Activated T-cell treated with anti-CD3 and anti-CD28 coated beads for 24 hours (primary cell): ENCODE measurements around the gene CREBBP.

Source experiments
- DNase-seq: peaks from one replicate; pipeline ENCODE4 v3.0.0-alpha.2; 2020; ENCODE audit warnings: low read depth

The CREBBP gene

DNA sequence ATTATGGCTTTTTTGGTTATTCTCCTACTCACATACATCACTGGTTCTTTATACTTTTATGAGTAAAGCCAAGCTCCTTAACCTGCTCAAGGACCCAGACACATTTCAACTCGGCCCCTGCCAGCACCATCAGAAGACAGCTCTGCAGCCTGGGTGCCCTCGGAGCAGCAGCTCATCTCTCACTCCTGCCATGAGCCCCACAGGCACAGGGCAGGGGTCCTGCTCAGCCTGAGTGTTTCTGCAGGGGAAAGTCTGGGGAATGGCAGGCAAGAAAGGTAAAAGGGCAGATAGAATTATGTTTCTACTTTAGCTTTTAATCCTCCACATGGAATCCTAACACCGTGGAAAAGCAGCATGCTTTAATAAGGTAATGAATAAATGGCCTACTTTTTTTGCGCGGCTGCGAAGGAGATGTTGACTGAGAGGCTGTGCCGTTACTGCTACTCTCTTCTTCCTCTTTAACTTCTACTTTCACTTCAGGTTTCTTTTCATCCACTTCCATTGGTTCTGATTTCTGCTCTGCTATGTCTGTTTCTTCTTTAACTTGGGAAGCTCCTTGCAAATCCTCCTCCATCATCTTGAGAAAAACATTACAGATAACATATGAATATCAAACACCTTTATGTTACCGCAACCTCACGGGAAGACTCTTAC lies 113.1 kb downstream of the CREBBP start:
- no peak for DNase-seq

DNA sequence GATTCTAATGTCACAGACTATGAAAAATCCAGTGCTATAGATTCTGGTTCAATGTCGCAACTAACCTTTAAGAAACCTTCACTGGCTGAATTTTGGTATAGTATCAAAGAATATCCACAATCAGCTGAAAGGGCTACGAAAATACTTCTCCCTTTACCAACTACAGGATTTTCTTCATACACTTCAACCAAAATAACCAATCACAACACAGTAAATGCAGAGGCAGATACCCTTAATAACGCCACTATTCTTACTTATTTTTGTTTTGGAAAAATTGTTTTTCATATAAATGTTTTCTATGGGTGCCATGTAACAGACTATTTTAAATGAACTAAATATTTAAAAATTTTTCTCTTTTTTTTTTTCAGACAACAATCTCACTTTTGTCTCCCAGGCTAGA lies 114.3 kb downstream of the CREBBP start:
- DNase-seq: no peak

DNA sequence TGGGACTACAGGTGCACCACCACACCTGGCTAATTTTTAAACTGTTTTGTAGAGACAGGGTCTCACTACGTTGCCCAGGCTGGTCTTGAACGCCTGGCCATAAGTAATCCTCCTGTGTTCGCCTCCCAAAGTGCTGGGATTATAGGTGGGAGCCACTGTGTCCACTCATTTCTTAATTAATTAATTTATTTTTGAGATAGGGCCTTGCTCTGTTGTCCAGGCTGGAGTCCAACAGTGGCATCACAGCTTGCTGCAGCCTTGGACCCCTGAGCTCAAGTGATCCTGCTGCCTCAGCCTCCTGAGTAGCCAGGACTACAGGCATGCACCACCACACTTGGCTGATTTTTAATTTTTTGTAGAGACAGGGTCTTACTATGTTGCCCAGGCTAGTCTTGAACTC lies 116.1 kb downstream of the CREBBP start:
- no peak for DNase-seq

DNA sequence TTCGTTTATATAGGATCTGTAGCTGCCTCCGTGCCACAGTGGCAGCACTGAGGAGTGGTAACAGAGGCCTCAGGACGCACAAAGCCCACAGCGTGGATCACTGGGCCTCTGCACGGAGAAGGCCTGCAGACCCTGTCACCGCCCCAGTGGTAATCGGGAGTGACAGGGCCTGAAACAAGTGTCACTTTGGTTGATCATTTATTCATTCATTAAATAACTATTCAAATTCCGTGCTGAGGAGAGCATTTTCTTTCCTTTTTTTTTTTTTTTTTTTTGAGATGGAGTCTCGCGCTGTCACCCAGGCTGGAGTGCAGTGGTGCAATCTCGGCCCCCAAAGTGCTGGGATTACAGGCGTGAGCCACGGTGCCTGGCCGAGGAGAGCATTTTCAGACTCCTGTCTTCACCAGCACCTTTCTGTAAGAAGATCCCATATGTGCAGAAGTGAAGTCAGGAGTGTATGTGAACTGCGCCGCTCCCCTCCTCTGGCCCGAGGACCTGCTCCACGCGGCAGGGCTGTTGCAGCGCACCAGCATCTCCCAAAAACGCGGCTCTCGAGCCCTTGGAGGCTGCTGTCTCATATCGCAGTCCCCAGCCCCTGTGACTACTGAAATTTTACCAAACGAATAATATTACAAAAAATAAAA lies 118.3 kb downstream of the CREBBP start:
- DNase-seq: no peak

DNA sequence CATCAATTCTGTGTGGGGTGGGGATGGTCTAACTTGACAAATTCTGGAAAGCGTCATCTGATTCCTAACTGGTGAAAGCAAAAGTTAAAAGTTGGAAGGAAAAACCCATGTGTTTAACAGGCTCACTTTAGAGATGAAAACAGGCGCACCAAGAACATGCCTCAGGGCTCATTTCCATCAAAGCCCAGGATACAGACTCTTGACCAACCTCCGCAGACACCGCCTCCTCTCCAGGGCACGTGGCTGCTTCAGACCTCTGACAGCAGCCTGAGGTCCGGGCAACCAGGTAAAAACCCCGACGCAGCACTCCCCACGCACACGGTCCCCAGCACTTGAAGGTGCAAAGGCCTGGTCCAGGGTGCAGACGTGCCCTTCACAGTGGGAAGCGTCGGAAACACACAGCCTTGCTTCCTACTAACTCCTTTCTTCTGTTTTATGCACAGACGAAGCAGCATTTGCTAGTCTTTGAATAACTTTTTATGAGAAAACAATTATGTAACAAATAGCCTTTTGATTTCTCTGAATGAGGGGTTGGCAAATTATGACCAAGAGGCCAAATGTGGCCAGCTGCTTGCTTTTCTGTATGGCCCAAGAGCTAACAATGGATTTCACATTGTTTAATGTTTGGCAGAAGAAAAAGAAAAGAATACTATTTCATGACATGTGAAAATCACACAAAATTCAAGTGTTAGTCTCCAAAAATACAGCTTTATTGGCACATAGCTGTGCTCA lies 119.0 kb downstream of the CREBBP start:
- no peak for DNase-seq

DNA sequence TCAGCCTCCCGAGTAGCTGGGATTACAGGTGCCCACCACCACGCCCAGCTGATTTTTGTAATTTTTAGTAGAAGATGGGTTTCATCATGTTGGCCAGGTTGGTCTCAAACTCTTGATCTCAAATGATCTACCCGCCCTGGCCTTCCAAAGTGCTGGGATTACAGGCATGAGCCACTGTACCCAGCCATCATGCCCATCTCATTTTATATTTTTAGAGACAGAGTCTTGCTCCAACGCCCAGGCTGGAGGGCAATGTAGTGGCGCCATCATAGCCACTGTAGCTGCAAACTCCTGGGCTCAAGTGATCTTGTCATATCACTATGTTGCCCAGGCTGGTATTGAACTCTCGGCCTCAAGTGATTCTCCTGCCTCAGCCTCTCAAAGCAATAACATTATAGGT lies 120.0 kb downstream of the CREBBP start:
- DNase-seq: no peak

DNA sequence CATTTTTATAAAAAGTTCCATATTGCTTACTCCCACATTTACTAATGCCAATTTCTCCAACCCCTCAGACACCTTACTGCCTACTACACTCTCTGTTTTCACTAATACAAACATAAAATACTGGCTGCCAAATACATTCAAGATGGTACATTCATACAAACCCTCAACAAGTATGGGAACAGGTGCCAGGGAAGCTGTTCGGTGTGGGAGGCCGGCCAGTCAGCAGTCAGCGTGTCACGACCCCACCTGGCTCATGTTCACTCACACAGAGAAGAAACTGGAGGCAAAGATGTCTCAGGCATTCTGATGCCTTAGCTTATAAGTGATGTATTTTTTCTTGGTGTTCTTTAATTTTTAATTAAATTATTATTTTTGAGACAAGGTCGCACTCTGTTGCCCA lies 120.8 kb downstream of the CREBBP start:
- DNase-seq: no peak

DNA sequence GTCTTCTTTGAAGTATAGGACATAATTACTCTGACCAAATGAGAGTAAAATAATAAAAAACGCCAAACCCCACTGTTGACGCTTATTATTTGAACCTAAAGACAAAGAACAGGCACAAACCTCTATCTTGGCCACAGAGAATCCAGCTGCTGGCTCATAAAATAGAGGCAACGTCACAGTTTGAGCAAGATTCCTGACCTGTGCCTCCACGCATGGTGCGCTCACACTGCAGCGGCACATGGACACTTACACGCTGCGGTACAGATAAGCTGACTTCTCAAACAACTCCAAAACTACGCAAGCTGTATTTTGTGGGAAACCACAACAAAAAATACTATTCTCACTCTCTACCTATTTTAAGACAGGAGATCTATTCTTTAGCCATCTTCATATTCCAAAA lies 124.4 kb downstream of the CREBBP start:
- DNase-seq: no peak

DNA sequence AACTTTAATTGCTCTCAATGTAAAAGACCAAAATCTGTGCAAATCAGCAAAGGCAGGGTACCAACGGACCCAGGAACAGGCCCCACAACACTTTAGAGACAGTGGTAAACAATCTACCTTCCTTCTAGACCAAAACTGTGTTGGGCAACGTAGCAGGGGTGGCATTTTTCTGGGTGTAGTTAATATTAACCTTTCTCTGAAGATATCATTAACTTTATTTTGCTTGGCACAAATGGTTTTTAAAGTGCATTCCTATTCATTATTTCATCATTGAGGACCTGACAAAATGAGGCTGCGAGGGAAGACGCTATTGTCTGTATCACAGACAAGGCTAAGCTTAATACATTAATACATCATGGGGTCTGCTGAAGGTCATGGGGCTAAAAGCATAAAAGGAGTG lies 125.3 kb downstream of the CREBBP start:
- no peak for DNase-seq

DNA sequence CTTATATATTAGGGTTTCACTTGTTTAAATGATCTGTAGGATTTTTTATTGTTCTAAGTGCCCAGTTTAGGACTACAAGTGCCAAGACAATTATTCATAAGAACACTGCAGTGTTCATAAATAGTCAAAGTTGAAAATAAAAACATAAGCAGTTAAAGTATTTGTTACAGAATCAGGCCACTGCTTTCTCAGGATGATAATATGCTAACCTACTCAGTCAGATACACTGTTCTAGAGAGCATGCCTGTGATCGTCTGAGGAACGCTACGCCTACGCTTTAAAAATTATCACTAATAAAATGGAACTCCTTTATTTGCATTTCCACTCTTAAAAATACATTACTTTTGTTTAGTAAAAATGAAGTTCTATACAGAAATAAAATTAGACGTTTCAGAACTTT lies 125.7 kb downstream of the CREBBP start:
- no peak for DNase-seq

DNA sequence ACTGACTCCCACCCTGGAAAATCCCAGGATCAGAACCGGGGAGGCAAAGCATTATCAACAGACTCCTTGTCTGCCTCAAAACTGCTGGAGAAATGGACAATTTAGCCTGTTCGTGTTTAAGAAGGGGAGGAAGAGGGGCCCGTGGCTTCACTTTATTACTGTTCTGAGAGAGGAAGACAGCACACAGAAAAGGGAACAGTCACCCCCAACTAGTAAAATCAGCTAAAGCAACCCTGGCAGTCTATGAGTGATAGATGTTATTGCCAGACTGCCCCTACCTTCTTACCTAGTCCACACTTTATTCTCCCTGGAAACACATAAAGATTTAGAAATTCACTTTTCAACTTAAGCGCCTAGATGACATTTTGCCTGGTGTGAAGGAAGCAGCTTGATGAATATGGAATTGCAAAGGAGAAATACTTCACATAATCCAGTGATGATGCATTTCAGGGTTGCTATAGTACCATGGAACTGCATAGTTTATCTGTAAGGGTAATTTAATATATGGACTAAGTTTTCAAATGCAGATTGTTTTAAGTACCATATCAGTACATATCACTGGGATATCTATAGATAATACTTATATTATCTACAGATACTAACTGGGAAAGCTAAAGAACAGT lies 126.3 kb downstream of the CREBBP start:
- DNase-seq: no peak

DNA sequence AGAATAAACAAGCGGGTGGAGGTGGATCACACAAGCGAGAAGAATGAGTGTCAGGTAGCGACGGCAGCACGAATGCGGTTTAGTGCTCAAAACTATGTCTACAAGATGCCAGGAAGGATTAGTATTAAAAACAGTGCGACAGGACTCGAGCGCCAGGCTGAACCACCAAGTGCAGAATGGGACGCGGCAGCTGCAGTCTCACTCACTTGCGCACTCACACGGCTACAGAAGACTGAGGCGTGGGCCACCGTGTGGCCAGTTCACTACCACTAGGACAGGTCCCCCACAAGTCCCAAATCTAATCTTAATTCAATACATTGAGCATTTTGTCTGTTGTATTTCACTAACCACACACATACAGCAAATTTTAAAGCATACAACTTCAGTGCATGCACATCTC lies 127.5 kb downstream of the CREBBP start:
- no peak for DNase-seq

DNA sequence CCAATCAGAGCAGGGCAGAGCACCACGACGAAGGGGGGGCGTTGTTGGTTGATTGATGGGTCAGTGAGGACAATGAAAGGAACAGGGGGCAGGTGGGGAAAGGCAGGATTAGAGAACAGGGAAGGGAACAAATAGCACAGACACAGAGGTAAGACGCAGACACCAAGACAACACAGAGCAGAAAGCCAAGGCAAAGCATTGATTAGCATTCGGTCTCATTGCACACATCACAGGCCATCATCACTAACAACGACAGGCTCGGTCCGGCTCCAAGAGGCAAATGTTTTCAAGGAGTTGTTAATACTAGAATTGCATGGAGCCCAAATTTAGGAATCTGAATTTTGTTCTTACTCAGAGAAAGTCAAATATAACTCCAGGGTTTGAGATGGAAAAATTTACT lies 128.6 kb downstream of the CREBBP start:
- DNase-seq: no peak

DNA sequence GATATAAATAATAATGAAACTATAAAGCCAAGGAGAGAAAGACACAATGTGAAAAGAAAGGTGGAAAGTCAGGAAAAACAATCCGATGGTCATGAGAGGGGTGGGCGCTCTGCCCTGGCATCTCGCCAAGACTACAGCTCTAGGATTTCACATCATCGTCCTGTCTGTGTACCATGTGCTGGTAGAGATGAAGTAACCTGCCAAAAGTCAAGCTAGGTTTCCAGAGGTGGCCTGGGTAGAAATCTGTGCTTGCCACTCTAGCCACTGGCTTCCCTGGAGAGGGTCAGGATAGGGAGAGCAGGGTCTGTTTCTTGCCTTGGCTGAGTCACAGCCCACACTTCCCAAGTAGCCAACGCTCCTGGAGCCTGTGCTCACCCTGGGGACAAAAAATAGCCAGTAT lies 132.2 kb downstream of the CREBBP start:
- DNase-seq: no peak

DNA sequence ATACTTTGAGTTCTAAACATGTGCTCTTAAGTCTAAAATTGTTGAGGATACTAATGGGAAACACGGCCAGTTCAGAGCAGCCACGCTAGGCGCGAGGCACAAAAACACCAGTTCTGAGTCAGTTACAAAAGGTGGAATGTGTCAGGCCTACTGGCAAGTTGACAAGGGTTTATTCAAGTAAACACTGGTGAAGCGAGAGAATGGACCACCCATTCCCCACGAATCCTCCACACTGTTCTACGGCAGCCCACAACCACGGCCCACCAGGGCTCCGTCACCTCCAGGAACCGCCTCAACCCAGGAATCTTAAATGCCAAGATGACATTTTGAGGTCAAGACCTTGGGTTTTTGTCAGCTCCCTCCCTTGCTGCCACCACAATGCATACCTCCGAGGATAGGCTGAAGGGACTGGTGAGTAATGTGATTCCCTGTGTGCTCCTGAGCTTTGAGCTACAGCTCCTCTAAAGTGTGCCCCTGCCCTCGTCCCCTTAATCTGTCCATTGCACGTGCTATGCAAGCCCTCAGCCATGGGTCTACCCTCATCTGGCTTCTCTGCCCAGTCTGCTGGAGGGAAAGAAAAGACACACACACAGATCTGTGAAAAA lies 134.7 kb downstream of the CREBBP start:
- no peak for DNase-seq

DNA sequence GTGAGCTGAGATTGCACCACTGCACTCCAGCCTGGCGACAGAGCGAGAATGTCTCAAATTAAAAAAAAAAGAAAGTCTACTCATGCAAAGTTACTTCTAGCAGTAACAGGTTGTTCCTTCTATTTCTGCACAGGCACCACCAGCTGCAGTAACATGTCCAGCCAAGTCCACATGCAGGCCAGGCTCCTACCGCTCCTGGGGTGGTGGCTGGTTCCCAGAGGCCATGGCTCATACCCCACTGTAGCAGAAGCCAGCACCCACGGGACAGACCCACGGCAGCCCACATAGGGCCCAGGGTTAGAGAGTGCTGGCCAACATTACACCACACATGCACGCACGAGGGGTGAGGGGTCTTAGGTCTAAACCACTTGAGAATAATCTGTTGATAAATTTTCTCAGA lies 136.5 kb downstream of the CREBBP start:
- no peak for DNase-seq

DNA sequence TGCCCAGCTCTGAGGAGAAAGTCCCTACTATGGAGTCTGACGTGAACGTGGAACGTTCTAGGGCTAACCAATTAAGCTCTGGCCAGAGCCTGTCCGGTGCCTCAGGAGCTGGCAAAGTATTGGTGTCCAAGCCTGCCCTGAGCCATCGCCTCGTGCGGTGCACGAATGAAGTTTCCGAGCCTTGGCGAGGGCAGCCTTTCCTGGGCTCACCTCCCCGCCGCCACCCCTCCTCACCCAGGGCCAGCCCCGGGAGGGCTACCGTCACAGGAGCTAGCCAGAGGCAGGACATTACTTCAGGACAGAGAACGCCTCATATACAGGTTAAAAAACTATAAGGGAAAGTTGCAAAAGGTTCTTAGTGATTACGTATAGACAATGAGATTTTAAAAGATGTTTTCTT lies 139.6 kb downstream of the CREBBP start:
- no peak for DNase-seq

DNA sequence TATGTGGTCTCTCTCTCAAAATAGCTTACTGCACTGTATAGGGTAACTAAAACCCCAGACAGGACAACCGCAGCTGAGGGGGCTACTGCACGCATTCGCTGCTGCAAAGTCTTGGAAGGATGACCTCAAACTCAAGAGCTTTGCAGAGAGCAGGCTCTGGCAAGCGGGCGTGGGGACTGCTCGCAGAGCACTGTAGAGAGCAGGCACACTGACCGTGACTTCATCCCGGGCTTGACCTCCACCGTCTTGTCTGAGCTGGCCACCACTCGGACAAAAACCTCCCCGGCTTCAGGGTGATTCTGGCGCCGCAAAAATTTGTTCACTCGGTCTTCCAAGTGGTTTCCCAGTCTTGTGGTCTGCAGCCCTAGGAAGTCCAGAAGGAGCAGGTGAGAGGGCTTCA lies 140.3 kb downstream of the CREBBP start:
- DNase-seq: no peak

DNA sequence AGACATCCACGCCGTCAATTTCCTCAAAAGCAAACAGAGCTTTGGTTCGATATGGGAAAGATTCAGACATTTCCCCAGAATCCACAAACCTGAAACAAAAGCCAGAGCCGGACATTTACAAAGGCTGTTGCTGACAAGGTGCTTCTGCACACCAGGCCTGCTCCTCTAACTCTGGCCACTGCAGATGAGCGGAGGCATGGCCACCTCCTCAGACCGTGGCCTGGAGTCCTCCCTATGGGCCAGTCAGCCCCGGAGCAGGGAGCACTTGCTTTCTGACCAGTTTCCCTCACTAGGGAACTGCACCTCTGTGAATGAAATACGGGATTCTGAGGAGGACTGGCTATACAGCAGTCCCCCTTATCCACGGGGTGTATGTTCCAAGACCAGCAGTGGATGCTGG lies 140.9 kb downstream of the CREBBP start:
- DNase-seq: no peak

DNA sequence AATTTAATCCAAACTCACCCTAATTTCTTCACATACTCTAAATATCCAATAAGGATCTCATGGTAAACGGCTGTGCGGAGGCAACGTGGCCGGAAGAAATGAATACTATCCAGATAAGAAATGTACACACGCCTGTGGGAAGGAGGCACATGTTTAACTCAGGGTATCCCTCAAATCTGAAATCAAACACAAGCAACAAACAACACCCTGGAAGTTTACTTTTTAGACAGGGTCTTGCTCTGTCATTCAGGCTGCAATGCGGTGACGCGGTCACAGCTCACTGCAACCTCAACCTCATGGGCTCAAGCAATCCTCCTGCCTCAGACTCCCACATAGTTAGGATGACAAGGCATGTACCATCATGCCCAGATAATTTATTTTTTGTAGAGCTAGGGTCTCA lies 142.0 kb downstream of the CREBBP start:
- no peak for DNase-seq

DNA sequence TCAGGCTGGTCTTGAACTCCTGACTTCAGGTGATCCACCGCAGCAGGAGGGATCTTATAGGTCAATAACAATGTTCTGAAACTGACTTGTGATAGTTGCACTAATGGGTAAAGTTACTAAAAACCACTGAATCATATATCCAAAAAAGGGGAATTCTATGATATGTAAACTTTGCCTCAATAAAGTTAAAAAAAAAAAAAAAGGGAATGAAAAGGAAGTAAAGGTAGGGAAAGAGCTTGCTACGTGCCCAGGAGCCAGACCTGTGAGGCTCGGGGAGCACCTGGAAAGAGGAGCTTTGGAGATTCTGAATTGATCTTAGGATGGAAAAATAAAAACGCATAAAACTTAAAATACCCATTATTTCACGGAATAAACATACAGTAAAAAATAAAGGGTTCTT lies 142.4 kb downstream of the CREBBP start:
- DNase-seq: no peak

DNA sequence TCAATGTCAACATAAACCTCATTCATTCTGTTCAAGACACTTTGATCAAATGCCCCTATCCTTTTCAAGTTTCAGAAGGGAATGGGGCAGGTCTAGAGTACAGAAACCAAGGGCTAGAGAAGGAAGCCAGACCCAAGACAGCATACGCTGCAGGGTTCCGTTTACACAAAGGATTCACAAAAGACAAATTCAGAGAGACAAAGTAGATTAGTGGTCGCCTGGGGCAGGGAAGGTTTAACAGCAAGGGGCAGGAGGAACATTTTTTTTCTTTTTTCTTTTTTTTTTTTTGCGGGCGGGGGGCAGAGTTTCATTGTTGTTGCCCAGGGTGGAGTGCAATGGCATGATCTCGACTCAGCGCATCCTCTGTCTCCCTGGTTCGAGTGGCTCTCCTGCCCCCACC lies 143.3 kb downstream of the CREBBP start:
- DNase-seq: no peak

DNA sequence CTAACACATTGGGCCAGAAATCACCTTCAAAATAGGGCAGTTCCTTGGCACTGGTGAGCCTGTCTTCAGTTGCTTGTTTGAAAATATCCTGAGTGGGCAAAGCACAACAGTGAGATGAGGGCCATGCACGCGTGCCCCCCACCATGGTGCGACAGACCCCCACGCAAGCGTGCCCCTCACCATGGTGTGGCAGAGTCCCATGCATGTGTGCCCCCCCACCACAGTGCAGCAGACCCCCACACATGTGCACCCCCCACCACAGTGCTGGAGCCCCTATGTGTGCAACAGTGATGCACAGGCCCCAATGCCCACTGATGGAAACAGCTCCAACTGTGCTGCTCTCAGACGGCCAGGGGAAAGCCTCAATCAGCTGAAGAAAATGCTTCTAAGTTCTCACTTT lies 144.4 kb downstream of the CREBBP start:
- no peak for DNase-seq
